GM06990 (cell line): ENCODE data around the gene KPNA1.
A peak's percentile ranks its signal among the peaks of the same experiment; 100 is the strongest.

ENCODE experiments used
- DNase-seq: peaks from one replicate; pipeline ENCODE4 v3.0.0-alpha.2; 2011; ENCODE audit not compliant: insufficient read length; ENCODE audit errors: extremely low read depth
- H3K27me3 ChIP-seq: replicated peaks from 2 replicates; pipeline ENCODE4 v1.6.0; 2011; ENCODE audit warnings: low read length; ENCODE audit not compliant: control insufficient read depth, insufficient read depth
- H3K36me3 ChIP-seq: 2 replicates; pipeline ENCODE4 v1.5.1; 2011; ENCODE audit warnings: low read length; ENCODE audit not compliant: control insufficient read depth, insufficient read depth
- H3K4me3 ChIP-seq: replicated peaks from 2 replicates; pipeline ENCODE4 v1.5.1; 2011; ENCODE audit warnings: low read depth, mild to moderate bottlenecking, control low read depth, low read length
- CTCF ChIP-seq: IDR thresholded peaks from 2 replicates; pipeline ENCODE4 v1.5.1; 2011; ENCODE audit warnings: low read length, control low read depth, mild to moderate bottlenecking, inconsistent platforms; ENCODE audit not compliant: insufficient read depth, poor library complexity, severe bottlenecking

KPNA1 gene

GRCh38 chr3:122383771-122384697 lies 130.7 kb downstream of the KPNA1 start, which contains the start of gene FAM162A:
Gene FAM162A (plus strand): TSS chr3:122384182. CDS start chr3:122384266, 84 bp downstream.
- Histone ChIP-seq H3K36me3 (peaks cover 1% of the 10 kb centered on the region; the same call in 1 of the 2 replicates), H3K27me3 (no peaks in the 10 kb centered on the region), H3K4me3 (peak within 1 kb of the TSS; percentile 73)
- TF ChIP-seq CTCF = peak; percentile 80
- DNase-seq = peak; percentile 99

GRCh38 chr3:122382888-122383666 lies 131.7 kb downstream of the KPNA1 start, which contains the start of gene MIX23:
Gene MIX23 (minus strand): TSS chr3:122383231. CDS start chr3:122383224, 7 bp downstream.
- no peaks in the 10 kb centered on the region for H3K27me3 ChIP-seq
- no peak for TF ChIP-seq CTCF
- DNase-seq = peak; percentile 81
- H3K4me3 ChIP-seq = peak within 1 kb of the TSS; percentile 73
- peaks cover 1% of the 10 kb centered on the region; the same call in 1 of the 2 replicates for H3K36me3 ChIP-seq

GRCh38 chr3:122377975-122378374 lies 136.8 kb downstream of the KPNA1 start:
- no peak for DNase-seq
- TF ChIP-seq CTCF = no peak

GRCh38 chr3:122374034-122374433 lies 140.7 kb downstream of the KPNA1 start:
- no peak for TF ChIP-seq CTCF
- H3K36me3 ChIP-seq = peaks cover 3% of the 10 kb centered on the region
- DNase-seq = no peak
- H3K27me3 ChIP-seq = no peaks in the 10 kb centered on the region
- no peak overlapping the region for H3K4me3 ChIP-seq

More at GRCh38 chr3:122377975-122378374, 136.8 kb downstream of the KPNA1 start:
- H3K27me3 ChIP-seq = no peaks in the 10 kb centered on the region
- H3K4me3 ChIP-seq = no peak overlapping the region
- peaks cover 1% of the 10 kb centered on the region for H3K36me3 ChIP-seq
